GM23338 (cell line): Measurements from ENCODE around the gene SETBP1. TPM values are rescaled to one million over a fixed set of nuclear protein-coding genes. Genes with fewer than 3 reads are reported as not detected.

ENCODE experiments used
- ATAC-seq: fragments of 200-7000 bp; cut with Tn5 transposase; 3 replicates; pipeline ENCODE4 v1.9.1; 2020
- DNase-seq: peaks from one replicate; pipeline ENCODE4 v3.0.0-alpha.2; 2015; ENCODE audit warnings: low spot score
- H2AFZ ChIP-seq: fragments of 200-600 bp; sonication (generic); 2 replicates; pipeline ENCODE4 v1.8.0; 2016; ENCODE audit warnings: antibody characterized with exemption, mild to moderate bottlenecking, moderate library complexity
- H3F3A ChIP-seq: fragments of 200-600 bp; sonication (generic); replicated peaks from 2 replicates; pipeline ENCODE4 v1.8.0; 2017; ENCODE audit warnings: antibody characterized with exemption, mixed run types, low read depth
- H3K27ac ChIP-seq: fragments of 200-600 bp; sonication (generic); 2 replicates; pipeline ENCODE4 v1.6.1; 2016; ENCODE audit warnings: low read depth
- H3K27me3 ChIP-seq: fragments of 200-600 bp; sonication (generic); 2 replicates; pipeline ENCODE4 v1.8.0; 2016; ENCODE audit warnings: mild to moderate bottlenecking, mixed run types, moderate library complexity; ENCODE audit not compliant: insufficient read depth
- H3K36me3 ChIP-seq: fragments of 200-600 bp; sonication (generic); 2 replicates; pipeline ENCODE4 v1.8.0; 2016; ENCODE audit warnings: mild to moderate bottlenecking; ENCODE audit not compliant: insufficient read depth
- H3K4me1 ChIP-seq: fragments of 200-600 bp; sonication (generic); 2 replicates; pipeline ENCODE4 v1.8.0; 2016; ENCODE audit warnings: mild to moderate bottlenecking, moderate library complexity; ENCODE audit not compliant: insufficient read depth
- H3K4me2 ChIP-seq: fragments of 200-600 bp; sonication (generic); 2 replicates; pipeline ENCODE4 v1.7.1; 2017; ENCODE audit warnings: mixed run types
- H3K4me3 ChIP-seq: fragments of 200-600 bp; sonication (generic); 2 replicates; pipeline ENCODE4 v1.6.1; 2016; ENCODE audit warnings: mixed run types
- H3K79me2 ChIP-seq: fragments of 200-600 bp; sonication (generic); replicated peaks from 2 replicates; pipeline ENCODE4 v1.8.0; 2017; ENCODE audit warnings: mild to moderate bottlenecking; ENCODE audit not compliant: insufficient read depth
- H3K9me2 ChIP-seq: fragments of 200-600 bp; sonication (generic); 2 replicates; pipeline ENCODE4 v1.8.0; 2017; ENCODE audit not compliant: insufficient read depth
- H4K20me1 ChIP-seq: fragments of 200-600 bp; sonication (generic); replicated peaks from 2 replicates; pipeline ENCODE4 v1.8.0; 2017; ENCODE audit warnings: mild to moderate bottlenecking; ENCODE audit not compliant: insufficient read depth
- H3K27ac Mint-ChIP-seq: 2 replicates; pipeline ENCODE4 v1.8.0; 2020; ENCODE audit warnings: inconsistent platforms, mild to moderate bottlenecking, moderate library complexity, mixed read lengths
- H3K27me3 Mint-ChIP-seq: 3 replicates; pipeline ENCODE4 v1.8.0; 2022; ENCODE audit warnings: low read depth, mild to moderate bottlenecking, moderate library complexity, mixed read lengths, inconsistent platforms; ENCODE audit not compliant: insufficient read depth, poor library complexity
- H3K36me3 Mint-ChIP-seq: 3 replicates; pipeline ENCODE4 v1.8.0; 2021; ENCODE audit warnings: low read depth, mild to moderate bottlenecking, inconsistent platforms, moderate library complexity, mixed read lengths
- H3K4me1 Mint-ChIP-seq: 3 replicates; pipeline ENCODE4 v1.8.0; 2020; ENCODE audit warnings: mild to moderate bottlenecking, inconsistent platforms, mixed read lengths
- H3K4me3 Mint-ChIP-seq: 3 replicates; pipeline ENCODE4 v1.8.0; 2021; ENCODE audit warnings: moderate library complexity, mild to moderate bottlenecking, inconsistent platforms, mixed read lengths
- H3K9me3 Mint-ChIP-seq: 3 replicates; pipeline ENCODE4 v1.8.0; 2020; ENCODE audit warnings: moderate library complexity, mild to moderate bottlenecking, inconsistent platforms, mixed read lengths
- CREB1 ChIP-seq: fragments of 250-450 bp; sonication (Bioruptor Pico); IDR thresholded peaks from 2 replicates; pipeline ENCODE4 v1.5.0; 2020; ENCODE audit warnings: low read depth, mild to moderate bottlenecking, moderate library complexity
- CTCF ChIP-seq, 2 experiments: fragments of 200-600 bp in 1 of 2; sonication (generic) in 1 of 2; conservative IDR thresholded peaks; 2 replicates each; pipeline versions ENCODE4 v1.5.1 to v1.6.1; 2016 to 2017; ENCODE audit warnings: antibody characterized with exemption in 2 of 2, low read depth in 2 of 2, mild to moderate bottlenecking in 2 of 2, moderate library complexity in 1 of 2
- ETS1 ChIP-seq: IDR thresholded peaks from 2 replicates; pipeline ENCODE4 v1.6.1; 2016; ENCODE audit warnings: antibody characterized with exemption
- EZH2 ChIP-seq: fragments of 200-600 bp; sonication (generic); IDR thresholded peaks from one replicate; pipeline ENCODE4 v1.8.0; 2017; ENCODE audit warnings: antibody characterized with exemption, mild to moderate bottlenecking, low read depth; ENCODE audit not compliant: unreplicated experiment
- EZH2phosphoT487 ChIP-seq: fragments of 200-600 bp; sonication (generic); IDR thresholded peaks from one replicate; pipeline ENCODE4 v1.8.1; 2018; ENCODE audit warnings: antibody characterized with exemption; ENCODE audit not compliant: unreplicated experiment
- JUNB ChIP-seq: IDR thresholded peaks from one replicate; pipeline ENCODE4 v1.6.1; 2016; ENCODE audit warnings: antibody characterized with exemption; ENCODE audit not compliant: unreplicated experiment
- NANOG ChIP-seq: IDR thresholded peaks from 2 replicates; pipeline ENCODE4 v1.6.1; 2016; ENCODE audit warnings: antibody characterized with exemption, borderline replicate concordance
- POLR2AphosphoS5 ChIP-seq: IDR thresholded peaks from 2 replicates; pipeline ENCODE4 v1.6.1; 2016; ENCODE audit warnings: antibody characterized with exemption, low read depth
- REST ChIP-seq: IDR thresholded peaks from one replicate; pipeline ENCODE4 v1.6.1; 2018; ENCODE audit warnings: antibody characterized with exemption; ENCODE audit not compliant: unreplicated experiment
- STAT1 ChIP-seq: IDR thresholded peaks from one replicate; pipeline ENCODE4 v1.6.1; 2016; ENCODE audit warnings: antibody characterized with exemption; ENCODE audit not compliant: unreplicated experiment
- ZNF114 ChIP-seq: fragments of 250-450 bp; sonication (Bioruptor Pico); IDR thresholded peaks from 2 replicates; pipeline ENCODE4 v1.5.0; 2020; ENCODE audit warnings: mild to moderate bottlenecking, moderate library complexity
- ZNF331 ChIP-seq: fragments of 250-450 bp; sonication (Bioruptor Pico); IDR thresholded peaks from 2 replicates; pipeline ENCODE4 v1.5.0; 2020; ENCODE audit warnings: low read depth, mild to moderate bottlenecking, moderate library complexity
- ZNF462 ChIP-seq: fragments of 250-450 bp; sonication (Bioruptor Pico); IDR thresholded peaks from 2 replicates; pipeline ENCODE4 v1.5.0; 2020; ENCODE audit warnings: mild to moderate bottlenecking, moderate library complexity
- polyA plus RNA-seq: library from polyadenylated mRNA; unstranded; fragments of >200 nt; fragmentation: Nextera tagmentation; extraction: Ambion mirVana; gene quantifications from 2 replicates; pipeline ENCODE4 v1.2.1, GENCODE V29; 2016
- total RNA-seq: library from RNA; depleted of rRNA; stranded (reverse); fragments of >200 nt; shearing (Covaris generic); gene quantifications from 2 replicates; pipeline ENCODE4 v1.2.3, GENCODE V29; 2014

The SETBP1 gene
- total and polyA plus RNA-seq, 2 experiments from 2014 or later, result 1.6 to 5.5 TPM

DNA sequence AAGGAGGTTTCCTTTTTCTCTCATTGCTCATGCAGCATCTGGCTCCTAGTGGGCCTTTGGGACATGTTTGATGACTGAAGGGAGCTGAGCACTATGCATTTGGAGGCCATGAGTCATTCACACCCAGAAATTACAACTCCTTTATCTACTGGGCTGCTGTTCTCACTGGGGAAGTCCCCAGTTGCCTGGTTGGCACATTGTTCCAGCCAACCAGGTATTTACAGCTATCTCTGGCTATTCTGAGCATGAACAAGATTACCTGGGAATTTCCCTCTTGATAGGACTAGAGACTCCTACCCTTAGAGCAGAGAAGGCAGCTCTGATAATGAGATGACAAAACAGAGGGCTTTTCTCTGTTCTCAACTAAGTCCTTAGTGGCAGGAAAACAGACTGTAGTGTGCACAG is 206.5 kb downstream of the SETBP1 start:
- Histone ChIP-seq H4K20me1 (no peaks in the 10 kb centered on the region), H3K4me3 (no peak overlapping the region), H3K4me2 (no peak overlapping the region), H3F3A (no peaks in the 10 kb centered on the region), H3K27ac (no peak overlapping the region), H3K27me3 (no peaks in the 10 kb centered on the region), H3K79me2 (no peaks in the 10 kb centered on the region), H3K4me1 (no peaks in the 10 kb centered on the region; the same call in 1 of the 2 replicates), H3K36me3 (peaks cover 6% of the 10 kb centered on the region), H2AFZ (no peak overlapping the region), H3K9me2 (peaks cover 6% of the 10 kb centered on the region; the same call in 1 of the 2 replicates)
- Mint-ChIP-seq H3K4me1 (peaks cover 4% of the 10 kb centered on the region; the same call in 2 of the 3 replicates), H3K27ac (no peak overlapping the region), H3K9me3 (peaks cover 13% of the 10 kb centered on the region), H3K4me3 (no peak overlapping the region), H3K36me3 (peaks cover 16% of the 10 kb centered on the region), H3K27me3 (peaks cover 2% of the 10 kb centered on the region)
- DNase-seq (no peak), ATAC-seq (no peak)
- no peak for TF ChIP-seq ZNF331 (CRISPR knock-in tag)
- no peak for TF ChIP-seq ZNF462 (CRISPR knock-in tag)
- TF ChIP-seq JUNB, result no peak
- no peak for TF ChIP-seq CTCF (conservative IDR thresholded peaks at IDR 0.05; ENCODE audit: low read depth in 2 of 2)
- TF ChIP-seq NANOG, result no peak
- TF ChIP-seq EZH2phosphoT487, result no peak
- no peak for TF ChIP-seq CREB1 (CRISPR knock-in tag)
- no peak for TF ChIP-seq POLR2AphosphoS5
- no peak for TF ChIP-seq STAT1
- TF ChIP-seq REST, result no peak
- no peak for TF ChIP-seq ZNF114 (CRISPR knock-in tag)
- no peak for TF ChIP-seq ETS1
- no peak for TF ChIP-seq EZH2
